Embryonic facial prominence (tissue), 1 donor: Measurements from ENCODE around the gene PKN2.

Experiments used
- DNase-seq: peaks from one replicate; pipeline ENCODE4 v3.0.0-alpha.2; 2016; ENCODE audit errors: extremely low spot score

PKN2 gene

DNA sequence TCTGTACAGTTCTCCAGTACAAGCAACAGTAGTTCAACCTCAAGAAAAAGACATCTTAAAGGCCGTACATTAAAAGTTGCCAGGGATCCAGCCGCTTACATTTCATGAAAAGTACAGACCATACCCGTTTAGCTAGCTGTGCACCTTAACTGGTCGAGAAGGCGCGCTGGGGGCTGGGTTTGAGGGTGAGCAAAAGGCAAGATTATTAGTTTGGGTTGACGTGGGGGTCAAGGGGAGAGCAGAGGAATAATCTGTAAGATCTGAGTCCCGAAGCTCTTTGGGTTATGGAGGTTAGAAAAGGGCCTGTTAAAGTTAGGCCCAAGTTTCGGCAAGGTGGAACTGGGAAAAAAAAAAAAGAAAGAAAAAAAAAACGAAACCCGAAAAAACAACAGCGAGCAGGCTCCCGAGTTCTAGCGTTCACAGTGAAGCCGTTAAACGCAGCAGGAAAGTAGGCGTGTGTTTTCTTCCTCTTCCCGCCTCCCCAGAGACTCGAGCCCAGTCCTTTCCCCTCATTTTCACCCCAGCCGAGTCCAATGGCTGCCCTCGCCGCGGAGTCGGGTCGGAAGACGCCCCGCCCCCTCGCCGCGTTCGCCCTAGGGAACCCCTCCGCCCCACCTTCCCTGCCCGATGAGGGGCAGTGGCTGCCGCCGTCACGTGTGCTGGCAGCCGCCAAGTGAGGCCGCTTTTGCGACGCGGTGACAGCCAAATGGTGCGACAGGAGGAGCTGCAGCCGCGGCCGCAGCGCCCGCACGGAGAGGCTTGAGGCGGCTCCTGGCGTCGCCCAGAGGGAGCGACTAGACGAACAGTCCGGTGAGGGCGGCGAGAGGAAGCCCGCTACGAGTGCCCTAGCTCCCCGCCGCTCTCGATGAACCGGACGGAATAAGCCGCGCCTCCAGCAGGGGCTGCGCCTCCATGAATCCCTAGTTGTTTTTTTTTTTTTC, at the start of gene PKN2:
TSS of gene PKN2 (plus strand) at position 733 of the 941 bp plus-strand sequence. CDS start 308 bp downstream, outside the sequence.
- peak; percentile 95 for DNase-seq

DNA sequence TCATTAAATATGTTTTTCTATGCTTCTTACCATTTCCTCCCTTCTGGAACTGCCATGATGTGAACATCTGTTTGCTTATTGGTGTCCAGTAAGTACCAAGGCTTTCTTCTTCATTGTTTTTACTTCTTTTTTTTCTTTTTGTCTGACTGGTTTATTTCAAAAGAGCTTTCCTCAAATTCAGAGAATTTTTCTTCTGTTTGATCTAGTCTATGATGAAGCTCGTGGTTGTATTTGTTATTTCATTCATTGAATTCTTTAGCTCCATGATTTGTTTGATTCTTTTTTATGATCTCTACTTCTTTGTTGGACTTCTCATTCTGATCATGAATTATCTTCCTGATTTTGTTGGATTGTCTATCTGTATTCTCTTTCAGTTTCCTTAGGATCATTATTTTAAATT, 49.5 kb upstream of the PKN2 start:
- no peak for DNase-seq

DNA sequence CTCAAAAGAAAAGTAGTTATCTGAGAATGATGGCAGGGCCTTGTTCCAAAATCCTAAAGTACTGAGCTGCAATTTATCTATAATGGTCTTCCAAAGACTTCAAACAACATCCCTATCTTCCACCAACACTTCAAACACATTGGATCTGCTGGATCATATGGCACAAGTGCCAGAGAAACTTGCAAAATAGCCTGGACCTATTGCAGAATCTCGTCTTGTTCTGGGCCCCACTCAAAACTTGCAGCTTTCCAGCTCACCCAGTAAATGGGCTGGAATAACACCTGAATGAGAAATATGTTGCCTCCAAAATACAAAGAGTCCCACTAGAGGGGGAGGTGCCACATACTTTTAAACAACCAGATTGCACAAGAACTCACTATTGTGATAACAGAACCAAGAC, 44.0 kb upstream of the PKN2 start:
- DNase-seq: no peak

DNA sequence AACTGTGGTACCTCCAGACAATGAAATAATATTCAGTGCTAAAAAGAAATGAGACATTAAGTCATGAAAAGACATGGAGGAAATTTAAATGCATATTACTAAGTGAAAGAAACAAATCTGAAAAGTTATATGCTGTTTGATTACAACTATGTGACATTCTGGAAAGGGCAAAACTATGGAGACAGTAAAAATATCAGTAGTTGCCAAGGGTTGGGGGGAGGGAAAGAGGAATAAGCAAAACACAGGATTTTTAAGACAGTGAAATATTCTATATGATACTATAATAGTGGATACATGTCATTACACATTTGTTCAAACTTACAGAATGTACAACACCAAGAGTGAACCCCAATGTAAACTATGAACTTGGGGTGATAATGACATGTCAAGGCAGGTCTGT, 38.2 kb upstream of the PKN2 start:
- no peak for DNase-seq

DNA sequence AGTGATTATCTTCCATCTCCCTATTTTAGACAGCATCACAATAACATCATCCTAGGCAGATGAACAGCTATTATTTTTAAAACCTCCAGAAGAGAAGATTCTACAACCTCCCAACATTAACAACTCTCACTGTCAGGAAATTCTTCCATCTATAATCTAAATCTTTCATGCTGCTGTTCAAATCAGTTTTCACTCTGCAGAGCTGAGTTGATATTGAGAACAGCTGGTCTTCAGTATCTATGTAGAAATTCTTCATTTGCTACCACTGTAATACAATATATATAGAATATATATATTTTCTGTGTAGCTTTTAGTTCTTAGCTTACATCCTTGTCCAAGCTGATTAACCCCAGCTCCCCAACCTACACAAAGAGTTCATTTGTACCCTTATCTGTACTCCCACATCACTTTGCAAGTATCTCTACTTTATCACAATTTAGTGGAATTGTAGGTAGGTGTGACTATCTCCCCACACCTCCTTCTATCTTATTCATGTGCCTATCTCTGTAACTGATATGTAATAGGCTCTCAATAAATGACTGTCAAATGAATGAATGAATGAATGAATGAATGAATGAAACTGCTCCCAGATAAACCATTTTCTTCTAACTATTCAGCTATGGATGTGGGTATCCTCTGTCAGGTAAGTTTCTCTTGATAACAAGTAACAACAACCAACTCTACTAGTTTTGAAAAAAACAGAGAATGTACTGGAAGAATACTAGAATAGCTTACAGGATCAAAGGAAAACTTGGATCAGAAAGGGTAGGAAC, 37.4 kb upstream of the PKN2 start:
- no peak for DNase-seq

DNA sequence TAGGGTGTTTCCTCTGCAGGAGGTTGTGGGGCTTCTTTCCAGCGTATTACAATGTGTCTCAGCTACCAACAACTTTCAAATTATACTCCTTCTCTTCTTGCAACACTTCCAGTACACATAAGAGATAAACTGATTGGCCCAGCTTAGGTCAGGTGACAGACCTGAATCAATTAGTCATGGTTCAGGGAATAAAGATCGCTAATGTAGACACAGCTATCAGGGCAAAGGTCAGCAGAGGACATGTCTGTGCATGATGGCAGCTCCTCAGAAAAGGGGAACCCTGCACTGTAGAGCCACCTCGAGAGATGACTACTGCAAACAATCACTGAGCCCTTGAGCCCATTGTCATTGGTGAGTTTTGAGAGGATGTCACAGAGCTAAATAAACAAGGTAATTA, 36.8 kb upstream of the PKN2 start:
- no peak for DNase-seq

DNA sequence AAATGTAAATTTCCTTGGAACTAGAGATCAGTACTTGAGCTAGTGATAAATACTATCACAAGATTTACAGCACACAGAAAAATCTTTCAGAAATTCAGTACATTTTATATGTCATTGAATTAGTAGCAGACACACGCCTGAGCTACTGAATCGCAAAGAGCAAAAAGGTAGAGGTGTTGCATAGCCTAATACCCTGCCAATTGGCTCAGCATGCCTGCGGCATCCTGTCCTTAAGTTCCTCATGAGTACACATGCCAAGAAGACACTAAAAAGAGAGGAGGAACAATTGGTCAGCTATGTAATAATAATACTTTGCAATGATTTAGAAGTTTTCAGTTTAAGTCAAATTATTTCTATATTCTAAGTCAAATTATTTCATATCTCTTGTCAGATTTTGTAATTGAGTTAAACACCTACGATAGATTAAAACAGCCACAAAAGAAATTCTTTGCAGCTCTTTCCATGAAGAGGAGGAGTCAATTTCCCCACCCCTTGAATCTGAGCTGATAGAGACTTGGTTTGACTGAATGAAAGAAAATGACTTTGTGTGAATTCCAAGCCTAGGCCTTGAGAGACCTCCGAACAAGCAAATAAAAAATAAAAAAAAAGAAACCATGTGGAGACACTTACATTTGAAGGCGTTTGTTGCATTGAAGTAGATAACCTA, 36.2 kb upstream of the PKN2 start:
- no peak for DNase-seq

DNA sequence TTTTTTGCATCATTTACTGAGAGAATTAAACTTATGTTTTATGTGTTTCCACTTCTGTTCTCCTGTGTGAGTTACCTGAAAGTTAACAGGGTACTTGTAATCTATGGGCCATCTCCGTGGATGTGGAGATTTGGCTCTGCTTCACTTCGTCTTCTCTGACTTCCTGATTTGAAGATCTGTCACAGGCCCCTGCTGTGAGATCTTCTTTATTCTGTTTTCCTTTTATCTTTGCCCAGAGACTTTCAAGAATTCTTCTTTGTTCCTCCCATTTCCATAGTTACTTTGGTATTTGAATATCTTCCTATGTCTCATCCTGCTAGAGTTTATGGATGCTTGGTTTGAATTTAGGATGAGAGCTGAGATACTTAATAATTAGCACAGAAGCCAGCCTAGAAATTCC, 35.4 kb upstream of the PKN2 start:
- DNase-seq: no peak

DNA sequence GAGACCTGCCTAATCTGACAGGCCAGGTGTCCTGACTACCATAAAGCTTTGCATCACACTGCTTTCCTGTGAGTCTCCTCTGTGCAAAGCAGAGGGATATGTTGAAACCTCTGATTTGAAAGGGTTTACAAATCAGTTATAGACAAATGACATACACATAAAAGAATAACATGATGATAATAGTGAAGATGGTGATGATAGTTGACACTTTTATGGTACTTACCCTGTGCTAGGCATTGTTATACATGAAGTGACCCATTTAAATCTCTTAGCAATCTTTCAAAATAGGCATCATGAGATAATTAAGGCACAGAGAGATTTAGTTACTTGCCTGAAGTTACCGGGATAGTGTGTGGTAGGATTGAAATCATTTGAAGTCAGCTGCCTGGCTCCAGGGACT, 34.1 kb upstream of the PKN2 start:
- no peak for DNase-seq

DNA sequence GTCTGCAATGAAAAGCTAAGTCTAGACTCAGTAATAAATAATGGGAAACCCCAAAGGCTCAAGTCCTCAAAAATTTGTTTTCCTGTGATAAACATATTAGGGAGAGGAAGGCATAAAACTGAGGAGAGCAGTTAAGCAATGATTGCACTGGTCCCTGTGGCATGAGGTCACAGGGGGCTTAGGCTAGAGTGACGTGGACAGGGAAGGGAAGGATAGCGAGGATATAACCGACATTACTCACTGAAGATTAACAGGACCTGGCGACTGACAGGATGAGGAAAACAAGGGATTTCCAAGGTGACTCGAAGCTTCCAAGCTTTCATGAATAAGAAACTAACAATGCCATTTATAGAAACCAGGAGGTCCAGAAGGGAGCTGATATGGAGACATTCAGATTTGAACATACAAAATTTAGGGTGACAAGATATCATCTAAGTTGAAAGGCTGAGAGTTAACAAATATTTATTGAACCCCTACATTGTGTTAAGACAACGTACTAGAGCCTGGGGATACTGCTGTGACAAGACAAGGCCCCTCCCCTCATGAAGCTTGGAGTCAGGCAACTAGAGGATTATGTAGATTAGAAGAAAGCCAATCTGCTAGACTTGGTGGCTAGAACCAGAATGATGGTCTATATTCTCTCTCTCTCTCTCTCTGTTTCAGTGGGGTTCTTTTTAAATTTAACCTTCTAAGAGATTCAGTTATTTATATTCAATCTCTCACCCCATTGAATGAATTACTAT, 33.2 kb upstream of the PKN2 start:
- DNase-seq: no peak

DNA sequence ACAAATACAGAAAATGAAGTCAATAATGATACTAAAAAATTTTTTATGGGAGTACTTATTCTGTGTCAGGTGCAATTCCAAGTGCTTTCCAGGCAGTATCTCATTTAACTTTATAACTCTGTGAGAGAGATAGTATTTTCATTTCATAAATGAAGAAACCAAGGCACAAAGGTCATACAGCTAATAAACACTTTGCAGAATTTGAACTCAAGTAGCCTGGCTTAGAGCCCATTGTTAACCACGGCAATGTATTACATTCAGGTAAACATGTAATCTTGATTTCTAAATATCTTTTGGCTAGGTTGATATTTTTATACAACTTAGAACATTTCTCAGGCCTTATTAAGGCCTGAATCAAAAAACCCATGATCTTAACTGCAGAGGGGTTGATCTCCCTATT, 28.9 kb upstream of the PKN2 start:
- DNase-seq: no peak

DNA sequence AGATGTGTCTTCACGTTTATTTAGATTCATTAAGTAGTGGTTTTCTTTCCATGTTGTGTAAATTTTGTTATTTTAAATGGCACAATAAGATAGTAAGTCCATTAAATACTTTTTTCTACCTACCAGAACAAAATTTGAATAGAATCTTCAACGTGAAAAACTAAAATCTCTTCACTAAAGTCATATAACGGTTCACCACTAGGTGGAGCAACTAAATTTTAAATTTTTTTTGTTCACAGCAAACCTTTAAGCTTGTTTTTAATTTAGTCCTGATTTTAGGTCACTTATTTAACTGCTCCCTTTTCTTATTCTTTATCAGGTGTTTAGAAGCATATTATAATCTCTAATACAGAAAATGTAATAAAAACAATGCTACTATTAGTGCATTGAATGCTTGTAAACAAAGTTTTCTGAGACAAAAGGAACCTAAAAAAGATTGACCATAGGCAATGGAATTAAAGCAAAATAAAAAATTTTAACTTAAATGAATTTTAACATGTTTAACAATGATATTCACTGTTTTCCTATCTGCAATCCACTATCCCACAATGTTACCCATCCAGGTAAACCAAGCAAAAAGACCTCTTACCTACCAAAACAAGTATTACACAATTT, 28.3 kb upstream of the PKN2 start:
- no peak for DNase-seq

DNA sequence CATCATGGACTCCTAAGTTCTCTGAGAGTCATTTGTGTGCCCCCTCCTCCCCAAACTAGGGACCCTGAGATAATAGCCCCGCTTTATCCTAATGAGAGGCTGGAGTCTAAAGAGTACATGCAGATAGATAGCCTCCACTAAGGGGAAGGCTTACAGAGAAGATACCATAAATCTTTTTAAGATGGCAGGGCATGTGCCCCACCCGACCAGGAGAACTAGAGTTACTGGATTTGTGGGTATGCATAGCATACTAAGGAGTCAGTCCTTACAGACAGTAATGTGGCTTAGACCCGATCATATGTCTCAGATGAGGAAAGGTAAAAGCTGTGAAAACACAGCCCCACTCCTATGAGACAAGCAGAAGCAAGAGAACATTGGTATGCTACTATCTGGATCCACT, 25.7 kb upstream of the PKN2 start:
- no peak for DNase-seq

DNA sequence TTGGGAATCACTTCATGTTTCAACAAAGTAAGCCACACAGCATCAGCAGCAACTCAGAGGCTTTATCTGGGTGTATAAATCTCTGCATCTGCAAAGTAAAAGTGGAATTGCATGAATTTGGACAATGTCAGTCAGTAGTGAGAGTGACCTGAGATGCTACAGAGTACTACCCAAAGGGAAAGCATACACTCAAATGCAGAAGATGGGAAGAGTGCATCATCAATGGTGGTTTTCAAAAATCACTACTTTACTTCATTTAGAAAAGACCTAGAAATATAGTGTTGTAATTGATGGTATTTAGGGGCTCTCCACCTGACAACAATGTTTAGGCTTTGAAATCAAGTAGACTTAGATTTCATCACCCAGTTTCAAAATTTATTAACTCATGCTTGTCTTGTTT, 24.5 kb upstream of the PKN2 start:
- no peak for DNase-seq

DNA sequence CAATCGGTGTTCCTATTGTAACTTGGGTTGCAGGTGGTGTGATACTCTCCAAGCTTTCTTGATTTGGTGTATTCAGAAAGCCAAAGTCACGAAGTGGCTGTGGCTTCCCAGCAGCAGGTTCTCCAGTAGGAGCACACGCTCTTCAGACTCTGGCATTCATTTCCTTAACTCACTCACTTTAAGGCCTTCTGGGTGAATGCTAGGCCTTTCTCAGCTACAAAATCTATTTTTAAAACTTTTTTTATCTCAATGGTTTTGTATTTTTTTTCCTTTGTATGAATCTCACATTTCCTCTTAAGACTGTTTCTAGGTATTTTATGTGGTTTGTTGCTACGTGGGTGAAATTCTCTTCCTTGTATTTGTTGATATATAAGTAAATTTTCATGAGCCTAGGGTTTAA, 22.9 kb upstream of the PKN2 start:
- no peak for DNase-seq

DNA sequence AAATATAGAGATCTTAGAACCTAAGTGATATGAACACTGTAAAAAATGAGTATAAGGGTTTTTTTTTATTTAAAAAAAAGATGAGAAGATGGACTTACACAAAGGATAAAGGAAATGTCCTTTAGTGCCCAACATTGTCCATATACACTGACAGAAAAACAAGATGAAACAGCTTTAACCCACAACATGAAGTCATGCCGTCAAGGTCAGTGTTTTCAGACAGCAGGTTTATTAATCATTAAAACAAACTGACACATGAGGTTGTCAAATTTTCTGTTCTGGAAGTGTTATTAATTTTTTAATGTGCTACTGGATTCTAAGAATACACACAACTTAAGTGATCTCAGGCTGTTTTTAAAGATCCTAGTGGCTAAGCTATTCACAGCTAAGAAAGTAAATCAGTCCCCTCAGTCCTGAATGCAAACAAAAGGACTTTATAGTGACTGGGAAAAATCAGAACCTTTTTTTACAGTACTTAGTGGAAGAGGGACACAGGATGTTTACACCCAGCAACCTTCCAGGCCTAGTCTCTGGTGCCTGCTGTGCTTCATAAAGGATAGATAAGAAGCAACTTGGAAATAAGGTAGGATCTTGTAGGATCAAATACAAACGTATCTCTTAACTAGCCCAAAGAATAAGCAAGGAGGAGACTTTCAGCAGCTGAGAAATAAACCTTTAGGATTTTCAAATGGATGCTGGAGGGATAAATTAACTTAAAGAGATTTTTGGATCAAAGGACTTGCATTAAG, 21.9 kb upstream of the PKN2 start:
- no peak for DNase-seq

DNA sequence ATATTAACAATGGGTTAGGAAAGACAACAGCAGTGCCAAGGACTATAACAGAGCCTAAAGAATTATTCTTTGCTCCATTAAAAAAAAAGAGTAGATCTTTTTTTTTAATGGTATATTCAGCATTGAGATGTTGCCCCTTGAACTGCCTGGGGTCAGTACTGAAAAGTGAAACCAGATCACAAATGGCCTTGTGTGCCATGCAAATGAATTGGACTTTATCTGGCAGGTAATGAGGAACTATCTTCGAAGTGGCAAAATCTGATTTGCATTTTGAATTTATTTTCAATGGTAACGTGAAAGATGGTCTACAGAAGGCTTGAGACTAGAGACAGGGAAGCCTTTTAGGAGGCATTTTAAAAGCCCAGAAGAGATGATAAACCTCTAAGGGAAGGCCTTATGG, 21.4 kb upstream of the PKN2 start:
- DNase-seq: no peak

DNA sequence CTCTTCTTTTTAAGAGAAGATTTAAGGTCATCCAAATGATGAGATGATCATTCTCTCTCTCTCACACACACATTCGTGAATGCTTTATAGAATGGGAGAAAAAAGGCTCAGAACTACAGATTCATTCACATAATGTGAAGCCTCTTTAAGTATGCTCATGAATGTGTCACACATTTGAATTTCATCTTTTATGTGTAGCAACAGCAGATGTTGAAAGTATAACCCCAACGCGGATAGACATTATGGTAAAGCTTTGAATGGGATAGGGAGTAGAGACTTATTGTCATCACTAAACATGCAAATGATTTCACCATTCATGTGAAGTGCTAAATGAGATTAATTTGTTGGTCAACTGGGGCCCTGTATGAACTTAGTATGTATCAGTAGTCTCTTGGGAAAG, 15.7 kb upstream of the PKN2 start:
- DNase-seq: no peak

DNA sequence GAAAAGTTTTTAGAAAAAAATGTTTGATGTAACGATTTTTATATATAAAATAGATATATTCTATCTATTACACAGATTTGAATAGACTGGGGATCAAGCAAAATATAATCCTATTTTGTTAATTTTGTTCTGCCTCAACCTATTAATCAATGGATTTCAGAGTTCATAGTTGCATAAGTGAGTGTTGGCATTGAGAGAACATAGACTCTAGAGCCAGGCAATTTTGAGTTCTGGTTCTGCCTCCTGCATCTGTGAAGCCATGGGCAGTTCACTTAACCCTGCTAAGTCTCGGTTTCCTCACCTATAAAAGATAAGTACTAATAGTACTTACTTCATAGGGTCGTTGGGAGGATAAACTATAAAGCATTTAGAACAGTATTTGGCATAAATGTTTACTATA, 13.6 kb upstream of the PKN2 start:
- no peak for DNase-seq

DNA sequence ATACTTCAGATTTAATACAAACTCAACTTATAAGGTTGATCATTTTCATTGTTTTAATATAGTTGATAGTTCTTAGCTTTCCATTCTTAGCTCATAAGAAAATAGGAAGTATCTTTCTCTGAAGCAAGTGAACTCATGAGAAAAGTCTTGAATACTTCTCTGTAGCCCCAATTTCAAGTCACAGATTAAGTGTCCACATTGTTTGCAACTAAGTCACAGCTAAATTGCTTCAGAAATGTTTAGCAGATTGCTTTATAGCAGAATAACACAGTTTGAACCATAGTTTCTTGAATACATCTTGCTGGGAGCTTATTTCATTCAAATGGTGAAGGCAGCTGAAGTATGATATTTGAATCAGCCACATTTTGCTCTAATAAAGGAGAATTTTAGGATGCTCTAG, 10.6 kb upstream of the PKN2 start:
- no peak for DNase-seq

DNA sequence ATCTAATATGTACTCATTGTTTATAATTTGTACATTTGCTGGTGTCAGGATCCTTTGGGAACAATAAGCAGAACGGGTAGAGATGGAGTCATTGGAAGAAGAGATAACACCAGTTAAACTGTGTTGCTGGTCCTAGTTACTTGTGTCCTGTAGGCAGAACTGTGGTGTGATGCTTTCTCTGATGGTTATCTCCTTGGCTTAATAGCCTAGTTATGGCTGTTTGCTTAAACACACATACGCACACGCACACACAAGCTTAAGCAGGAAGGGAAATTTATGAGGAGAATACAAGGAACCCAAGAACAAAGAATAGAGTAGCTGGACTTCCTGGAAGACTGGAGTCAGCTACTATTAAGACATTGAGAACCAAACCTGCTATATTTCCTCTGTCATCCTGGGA, 5.7 kb upstream of the PKN2 start:
- no peak for DNase-seq
